Measurements from ENCODE around the gene TRIM8. TPM values are rescaled to one million over a fixed set of nuclear protein-coding genes. Genes with fewer than 3 reads are reported as not detected.
A peak's percentile ranks its signal among the peaks of the same experiment; 100 is the strongest.

TRIM8 gene
- total RNA-seq, 1 experiment from 2014 or later = 61.4 TPM

- CTCF ChIA-PET = interaction anchor here (0.5 kb wide), 1 partner anchor 71 kb away, joined by 4 read pairs; no protein-coding TSS in a partner anchor
- Histone ChIP-seq H3K36me3 (ENCODE audit: low read depth, low read length) (no peaks in the 10 kb centered on the region), H3K9ac (ENCODE audit: low read length) (no peak overlapping the region), H3K4me3 (ENCODE audit: low read length) (no peak overlapping the region), H3K4me2 (ENCODE audit: low read length) (no peak overlapping the region), H3K9me3 (ENCODE audit: low read length) (no peaks in the 10 kb centered on the region), H4K20me1 (ENCODE audit: low read length) (no peaks in the 10 kb centered on the region), H3K27ac (ENCODE audit: low read length) (no peak overlapping the region), H3K79me2 (ENCODE audit: low read length) (no peaks in the 10 kb centered on the region), H3K9me2 (replicated peaks; ENCODE audit: low read length) (no peaks in the 10 kb centered on the region), H3K27me3 (ENCODE audit: low read length) (no peaks in the 10 kb centered on the region), H2AFZ (ENCODE audit: low read length) (no peak overlapping the region), H3K4me1 (ENCODE audit: insufficient read depth, low read length) (peaks cover 3% of the 10 kb centered on the region; the same call in 1 of the 2 replicates), H3F3A (ENCODE audit: low read length, unreplicated experiment) (no peaks in the 10 kb centered on the region)
- DNase-seq (no peak), ATAC-seq (no peak)
- BruUV-seq (replicated peaks) = no TSS peak
- POLR2A ChIA-PET (ENCODE audit: unreplicated experiment) = no interaction called here
- intact Hi-C loops (cut with micrococcal nuclease) = loop anchor here (5.0 kb wide), 1 partner anchor 37 kb away; the partner anchor contains the start of genes ARL3 and SFXN2
- TF ChIP-seq CTCF (conservative IDR thresholded peaks at IDR 0.05; ENCODE audit: low read depth, low read length) = no peak
- TF ChIP-seq EZH2phosphoT487 (IDR thresholded peaks at IDR 0.05; ENCODE audit: borderline replicate concordance, low read length) = no peak
- TF ChIP-seq EZH2 (IDR thresholded peaks at IDR 0.05; ENCODE audit: low read length, unreplicated experiment) = no peak
Observed at GRCh38 chr10:102675011-102675665, 30.9 kb downstream of the TRIM8 start.

GRCh38 chr10:102675666-102676533 lies 31.6 kb downstream of the TRIM8 start:
- H3F3A ChIP-seq (ENCODE audit: low read length, unreplicated experiment) = no peaks in the 10 kb centered on the region
- H3K79me2 ChIP-seq (ENCODE audit: low read length) = no peaks in the 10 kb centered on the region
- DNase-seq = peak; percentile 55
- no peaks in the 10 kb centered on the region for H3K36me3 ChIP-seq (ENCODE audit: low read depth, low read length)
- H3K4me3 ChIP-seq (ENCODE audit: low read length) = no peak overlapping the region
- ATAC-seq = peak; percentile 79
- no peak overlapping the region for H3K9ac ChIP-seq (ENCODE audit: low read length)
- H3K9me2 ChIP-seq (replicated peaks; ENCODE audit: low read length) = no peaks in the 10 kb centered on the region
- intact Hi-C loops (cut with micrococcal nuclease) = loop anchor here (5.0 kb wide), 1 partner anchor 36 kb away; the partner anchor contains the start of genes ARL3 and SFXN2
- no peaks in the 10 kb centered on the region for H3K9me3 ChIP-seq (ENCODE audit: low read length)
- ChIA-PET CTCF (interaction anchor here (0.5 to 0.7 kb wide), 2 partner anchors 71 to 398 kb away, joined by 4 to 8 read pairs; no protein-coding TSS in a partner anchor), POLR2A (ENCODE audit: unreplicated experiment) (interaction anchor here (0.6 kb wide), 1 partner anchor 37 kb away, joined by 3 read pairs; no protein-coding TSS in a partner anchor)
- no peak overlapping the region for H2AFZ ChIP-seq (ENCODE audit: low read length)
- peaks cover 3% of the 10 kb centered on the region; the same call in 1 of the 2 replicates for H3K4me1 ChIP-seq (ENCODE audit: insufficient read depth, low read length)
- TF ChIP-seq EZH2phosphoT487 (IDR thresholded peaks at IDR 0.05; ENCODE audit: borderline replicate concordance, low read length) = no peak
- no peak for TF ChIP-seq EZH2 (IDR thresholded peaks at IDR 0.05; ENCODE audit: low read length, unreplicated experiment)
- no peak for TF ChIP-seq CTCF (conservative IDR thresholded peaks at IDR 0.05; ENCODE audit: low read depth, low read length)
- BruUV-seq (replicated peaks) = no TSS peak
- H3K4me2 ChIP-seq (ENCODE audit: low read length) = peak overlapping the region; percentile 32; the same call in 1 of the 2 replicates
- no peaks in the 10 kb centered on the region for H3K27me3 ChIP-seq (ENCODE audit: low read length)
- H4K20me1 ChIP-seq (ENCODE audit: low read length) = no peaks in the 10 kb centered on the region
- H3K27ac ChIP-seq (ENCODE audit: low read length) = no peak overlapping the region

Data from PC-3 (cell line).